PC-9 (cell line): ENCODE data around the gene OR5H15. TPM values are rescaled to one million over a fixed set of nuclear protein-coding genes. Genes with fewer than 3 reads are reported as not detected.
"Not testable (repeated sequence)": the region's sequence is repeated elsewhere in the genome, so short reads cannot be mapped to it uniquely, and the experiment has no call there.

ENCODE experiments used
- Bru-seq: library from RNA; stranded (reverse); fragments of 400-500 nt; gene quantifications from one replicate; lab custom pipeline; 2021; lab: Mats Ljungman, UMichigan
- BruChase-seq, 2 experiments: library from RNA; stranded (reverse); fragments of 400-500 nt; gene quantifications; one replicate each; lab custom pipeline; 2021; lab: Mats Ljungman, UMichigan
- BruUV-seq: library from RNA; stranded (reverse); fragments of 400-500 nt; replicated peaks from 2 replicates; lab custom pipeline; 2021; lab: Mats Ljungman, UMichigan
- CTCF ChIA-PET: fragments of 300-600 bp; sonication (Branson Sonifier 250); formaldehyde crosslinking; loops from one replicate; lab custom pipeline; 2022; ENCODE audit warnings: antibody characterized with exemption; lab: Charles Lee
- POLR2A ChIA-PET: fragments of 300-600 bp; sonication (Branson Sonifier 250); formaldehyde crosslinking; loops from one replicate; lab custom pipeline; 2022; ENCODE audit warnings: antibody characterized with exemption; ENCODE audit not compliant: unreplicated experiment; lab: Charles Lee
- DNase-seq, 2 experiments: peaks; one replicate each; pipeline versions ENCODE4 v3.0.0 to v3.0.0-alpha.2; 2015 to 2022; ENCODE audit warnings: mixed read lengths in 1 of 2
- H2AFZ ChIP-seq: fragments of 200-600 bp; sonication (generic); 2 replicates; pipeline ENCODE4 v1.8.1; 2017; ENCODE audit warnings: antibody characterized with exemption
- H3F3A ChIP-seq: fragments of 200-600 bp; sonication (generic); 2 replicates; pipeline ENCODE4 v1.8.1; 2017; ENCODE audit warnings: antibody characterized with exemption, mild to moderate bottlenecking, low read depth; ENCODE audit not compliant: insufficient read depth
- H3K27ac ChIP-seq: fragments of 200-600 bp; sonication (generic); 2 replicates; pipeline ENCODE4 v1.6.1; 2016; ENCODE audit warnings: mixed run types
- H3K27me3 ChIP-seq: fragments of 200-600 bp; sonication (generic); 2 replicates; pipeline ENCODE4 v1.6.1; 2016; ENCODE audit warnings: low read depth, mixed run types; ENCODE audit not compliant: insufficient read depth
- H3K36me3 ChIP-seq: fragments of 200-600 bp; sonication (generic); 2 replicates; pipeline ENCODE4 v1.6.1; 2016; ENCODE audit warnings: low read depth, mixed run types
- H3K4me1 ChIP-seq: fragments of 200-600 bp; sonication (generic); replicated peaks from 2 replicates; pipeline ENCODE4 v1.6.1; 2016; ENCODE audit warnings: mixed run types; ENCODE audit not compliant: insufficient read depth
- H3K4me2 ChIP-seq: fragments of 200-600 bp; sonication (generic); 2 replicates; pipeline ENCODE4 v1.6.1; 2017; ENCODE audit warnings: mixed run types
- H3K4me3 ChIP-seq: fragments of 200-600 bp; sonication (generic); 2 replicates; pipeline ENCODE4 v1.6.1; 2016; ENCODE audit warnings: mixed run types
- H3K79me2 ChIP-seq: fragments of 200-600 bp; sonication (generic); 2 replicates; pipeline ENCODE4 v1.6.1; 2017; ENCODE audit warnings: low read depth, mixed run types
- H3K9me2 ChIP-seq: fragments of 200-600 bp; sonication (generic); 2 replicates; pipeline ENCODE4 v1.8.1; 2017; ENCODE audit warnings: mild to moderate bottlenecking; ENCODE audit not compliant: insufficient read depth
- H3K9me3 ChIP-seq: fragments of 200-600 bp; sonication (generic); 2 replicates; pipeline ENCODE4 v1.8.1; 2016; ENCODE audit warnings: low read depth; ENCODE audit not compliant: insufficient read depth
- H4K20me1 ChIP-seq: fragments of 200-600 bp; sonication (generic); 2 replicates; pipeline ENCODE4 v1.8.1; 2017; ENCODE audit not compliant: insufficient read depth
- CTCF ChIP-seq: fragments of 200-600 bp; sonication (generic); conservative IDR thresholded peaks from 2 replicates; pipeline ENCODE4 v1.6.1; 2017; ENCODE audit warnings: mixed run types, antibody characterized with exemption, mild to moderate bottlenecking, moderate library complexity
- EZH2 ChIP-seq: fragments of 200-600 bp; sonication (generic); IDR thresholded peaks from 2 replicates; pipeline ENCODE4 v1.8.0; 2017; ENCODE audit warnings: antibody characterized with exemption, low read depth
- intact Hi-C: fragments of 100-400 bp; cut with micrococcal nuclease; formaldehyde crosslinking; loops from one replicate; pipeline ENCODE4 v1.10.0; 2022; ENCODE audit not compliant: unreplicated experiment
- long read RNA-seq: library from polyadenylated mRNA; stranded (forward); transcript quantifications from one replicate; pipeline ENCODE4 v2.0.0, GENCODE V29; 2022
- total RNA-seq: library from RNA; stranded (reverse); gene quantifications from 2 replicates; pipeline ENCODE4 v1.2.3, GENCODE V29; 2021

Gene OR5H15
- not detected in 2 replicates for total RNA-seq
- Bru-seq, nascent RNA, result not detected
- not detected for BruChase-seq, experiment 1, labeled RNA remaining after a 2-hour chase
- not detected for BruChase-seq, experiment 2, labeled RNA remaining after a 6-hour chase
- long read RNA-seq, result 0 reads

- H3K27ac ChIP-seq, result no peak within 1 kb of the TSS
- H3K79me2 ChIP-seq, result no peaks in the 10 kb centered on the region
- no peak within 1 kb of the TSS for H3K4me3 ChIP-seq
- ChIA-PET POLR2A (no interaction called here), CTCF (no interaction called here)
- DNase-seq, result no peak
- no peaks in the 10 kb centered on the region for H3K4me1 ChIP-seq
- H3K9me2 ChIP-seq, result no peaks in the 10 kb centered on the region
- no peaks in the 10 kb centered on the region for H4K20me1 ChIP-seq
- H2AFZ ChIP-seq, result no peak within 1 kb of the TSS
- H3F3A ChIP-seq, result no peaks in the 10 kb centered on the region
- no peaks in the 10 kb centered on the region for H3K9me3 ChIP-seq
- H3K27me3 ChIP-seq, result no peaks in the 10 kb centered on the region
- TF ChIP-seq CTCF, result no peak
- no peak for TF ChIP-seq EZH2
- no peaks in the 10 kb centered on the region for H3K36me3 ChIP-seq
- no peak within 1 kb of the TSS for H3K4me2 ChIP-seq
- intact Hi-C loops, result no loop called here
- BruUV-seq, result no TSS peak
These were observed at the start of gene OR5H15 for GRCh38 chr3:98166396-98166795. OR5H15 (plus strand) TSS chr3:98166696; CDS start chr3:98168700, 2,004 bp downstream.

GRCh38 chr3:98130421-98130820, 36.1 kb upstream of the OR5H15 start, which contains the start of gene OR5H1:
OR5H1 (plus strand) TSS chr3:98130721; CDS start chr3:98132698, 1,977 bp downstream.
- Histone ChIP-seq H3K9me3 (no peaks in the 10 kb centered on the region), H3F3A (no peaks in the 10 kb centered on the region), H4K20me1 (no peaks in the 10 kb centered on the region), H3K79me2 (no peaks in the 10 kb centered on the region), H3K4me3 (no peak within 1 kb of the TSS), H3K9me2 (no peaks in the 10 kb centered on the region), H3K4me1 (no peaks in the 10 kb centered on the region), H3K27ac (no peak within 1 kb of the TSS), H2AFZ (no peak within 1 kb of the TSS), H3K27me3 (no peaks in the 10 kb centered on the region), H3K4me2 (no peak within 1 kb of the TSS), H3K36me3 (no peaks in the 10 kb centered on the region)
- POLR2A ChIA-PET, result no interaction called here
- BruUV-seq, result no TSS peak
- CTCF ChIA-PET, result no interaction called here
- TF ChIP-seq CTCF (no peak), EZH2 (no peak)
- no peak for DNase-seq
- intact Hi-C loops, result no loop called here

GRCh38 chr3:98136631-98137030, 29.9 kb upstream of the OR5H15 start:
- no peaks in the 10 kb centered on the region for H4K20me1 ChIP-seq
- H3K36me3 ChIP-seq, result no peaks in the 10 kb centered on the region
- H2AFZ ChIP-seq, result 0 out of 2 replicates have a peak overlapping the region, but pooled peaks have one; percentile 1
- ChIA-PET POLR2A (no interaction called here), CTCF (no interaction called here)
- H3K27me3 ChIP-seq, result no peaks in the 10 kb centered on the region
- H3K79me2 ChIP-seq, result no peaks in the 10 kb centered on the region
- no peak for TF ChIP-seq CTCF
- H3K9me2 ChIP-seq, result no peaks in the 10 kb centered on the region
- intact Hi-C loops, result no loop called here
- DNase-seq, result no peak
- no TSS peak for BruUV-seq
- H3K4me2 ChIP-seq, result no peak overlapping the region
- no peaks in the 10 kb centered on the region for H3K9me3 ChIP-seq
- H3K4me1 ChIP-seq, result no peaks in the 10 kb centered on the region
- H3F3A ChIP-seq, result no peaks in the 10 kb centered on the region
- H3K27ac ChIP-seq, result no peak overlapping the region
- H3K4me3 ChIP-seq, result no peak overlapping the region

GRCh38 chr3:98137826-98138557, 28.5 kb upstream of the OR5H15 start:
- CTCF ChIA-PET, result interaction anchor here (0.6 kb wide), 1 partner anchor 637 kb away, joined by 4 read pairs; no protein-coding TSS in a partner anchor
- intact Hi-C loops, H3F3A ChIP-seq, H4K20me1 ChIP-seq, H3K4me2 ChIP-seq, H3K36me3 ChIP-seq, H3K79me2 ChIP-seq, H3K9me2 ChIP-seq, H3K4me1 ChIP-seq, H3K27me3 ChIP-seq, H3K4me3 ChIP-seq, H2AFZ ChIP-seq, BruUV-seq, H3K27ac ChIP-seq, DNase-seq, H3K9me3 ChIP-seq, POLR2A ChIA-PET: not testable (repeated sequence)
